Natural killer cell (primary cell): ENCODE measurements around the gene FAM13B. TPM values are rescaled to one million over a fixed set of nuclear protein-coding genes. Genes with fewer than 3 reads are reported as not detected.

ENCODE experiments used
- ATAC-seq, 3 donors: fragments of 150-1000 bp in 2 of 3; fragments of 200-7000 bp in 1 of 3; cut with Tn5 transposase; 1 replicate in 1 of 3; 2 replicates in 2 of 3; pipeline ENCODE4 v1.10.0; 2021; ENCODE audit warnings: mild to moderate bottlenecking in 2 of 3, moderate library complexity in 2 of 3
- DNase-seq, 2 donors: peaks; one replicate each; pipeline versions ENCODE4 v3.0.0 to v3.0.0-alpha.2; 2013 to 2021; ENCODE audit warnings: mixed read lengths in 1 of 2
- H3K27ac ChIP-seq: one replicate; pipeline ENCODE4 v1.5.1; 2013; ENCODE audit warnings: mild to moderate bottlenecking, low read length
- H3K27me3 ChIP-seq: one replicate; pipeline ENCODE4 v1.6.1; 2013; ENCODE audit warnings: low read length; ENCODE audit not compliant: control insufficient read depth, insufficient read depth
- H3K36me3 ChIP-seq: one replicate; pipeline ENCODE4 v1.6.1; 2013; ENCODE audit warnings: low read length; ENCODE audit not compliant: control insufficient read depth, insufficient read depth
- H3K4me1 ChIP-seq: one replicate; pipeline ENCODE4 v1.6.1; 2013; ENCODE audit warnings: low read length; ENCODE audit not compliant: control insufficient read depth, insufficient read depth
- H3K4me3 ChIP-seq: one replicate; pipeline ENCODE4 v1.5.1; 2013; ENCODE audit warnings: low read length
- H3K9me3 ChIP-seq: one replicate; pipeline ENCODE4 v1.6.1; 2013; ENCODE audit warnings: low read length; ENCODE audit not compliant: control insufficient read depth, insufficient read depth
- H3K27ac Mint-ChIP-seq, 2 donors: one replicate each; pipeline ENCODE4 v1.8.0; 2022; ENCODE audit warnings: mild to moderate bottlenecking in 2 of 2, mixed read lengths in 2 of 2, moderate library complexity in 1 of 2
- H3K27me3 Mint-ChIP-seq, 2 donors: one replicate each; pipeline ENCODE4 v1.8.0; 2022; ENCODE audit warnings: low read depth in 2 of 2, mixed read lengths in 2 of 2
- H3K36me3 Mint-ChIP-seq: one replicate; pipeline ENCODE4 v1.8.0; 2022; ENCODE audit warnings: mixed read lengths
- H3K4me1 Mint-ChIP-seq, 2 donors: one replicate each; pipeline ENCODE4 v1.8.0; 2022; ENCODE audit warnings: mixed read lengths in 2 of 2
- H3K4me3 Mint-ChIP-seq: one replicate; pipeline ENCODE4 v1.8.0; 2022; ENCODE audit warnings: mild to moderate bottlenecking, moderate library complexity, mixed read lengths
- H3K9me3 Mint-ChIP-seq, 2 donors: one replicate each; pipeline ENCODE4 v1.8.0; 2022; ENCODE audit warnings: mixed read lengths in 2 of 2
- WGBS: methylation state at CpG from one replicate; pipeline ENCODE4 v1.1.7; 2013; ENCODE audit warnings: missing lambda C conversion rate; ENCODE audit not compliant: insufficient coverage; 5-methylcytosine and 5-hydroxymethylcytosine counted together
- intact Hi-C: fragments of 100-400 bp; cut with micrococcal nuclease; formaldehyde crosslinking; loops from one replicate; pipeline ENCODE4 v1.14.2; 2022
- total RNA-seq, 4 donors: library from RNA; stranded (reverse); fragments of 120-200 nt in 1 of 4; gene quantifications; one replicate each; pipeline versions ENCODE4 v1.2.3 to v1.2.4, GENCODE V29; 2013 to 2022
- TF ChIP-seq, protein P1 (sequence below): fragments of 200-600 bp; IDR thresholded peaks from one replicate; pipeline ENCODE4 v1.8.0; 2022; ENCODE audit warnings: antibody characterized with exemption

FAM13B gene
- total RNA-seq, 3 donors from 2014 or later (not counting 1 experiment from before 2014, with no cell fraction given) = 58.8 to 74.4 (median 67.4) TPM

DNA sequence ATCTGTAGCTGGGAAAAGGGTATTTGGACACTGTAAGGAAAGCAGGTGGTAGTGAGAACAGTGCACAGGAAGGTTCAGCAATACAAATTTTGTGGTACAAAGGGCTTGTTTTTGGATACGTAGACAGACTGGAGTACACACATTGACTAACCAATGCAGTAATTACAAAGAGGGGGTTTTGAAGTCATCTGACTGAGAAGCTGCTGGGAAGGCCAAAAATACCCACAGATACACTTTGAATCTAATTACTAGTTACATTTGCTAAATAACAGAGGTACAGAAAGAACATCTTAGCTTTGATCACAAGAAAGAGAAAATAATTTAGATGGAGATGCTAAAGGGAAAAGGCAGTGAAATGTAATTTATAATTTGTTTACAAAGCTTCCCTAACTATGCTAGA, 97.7 kb downstream of the FAM13B start:
- TF ChIP-seq, protein P1, sequence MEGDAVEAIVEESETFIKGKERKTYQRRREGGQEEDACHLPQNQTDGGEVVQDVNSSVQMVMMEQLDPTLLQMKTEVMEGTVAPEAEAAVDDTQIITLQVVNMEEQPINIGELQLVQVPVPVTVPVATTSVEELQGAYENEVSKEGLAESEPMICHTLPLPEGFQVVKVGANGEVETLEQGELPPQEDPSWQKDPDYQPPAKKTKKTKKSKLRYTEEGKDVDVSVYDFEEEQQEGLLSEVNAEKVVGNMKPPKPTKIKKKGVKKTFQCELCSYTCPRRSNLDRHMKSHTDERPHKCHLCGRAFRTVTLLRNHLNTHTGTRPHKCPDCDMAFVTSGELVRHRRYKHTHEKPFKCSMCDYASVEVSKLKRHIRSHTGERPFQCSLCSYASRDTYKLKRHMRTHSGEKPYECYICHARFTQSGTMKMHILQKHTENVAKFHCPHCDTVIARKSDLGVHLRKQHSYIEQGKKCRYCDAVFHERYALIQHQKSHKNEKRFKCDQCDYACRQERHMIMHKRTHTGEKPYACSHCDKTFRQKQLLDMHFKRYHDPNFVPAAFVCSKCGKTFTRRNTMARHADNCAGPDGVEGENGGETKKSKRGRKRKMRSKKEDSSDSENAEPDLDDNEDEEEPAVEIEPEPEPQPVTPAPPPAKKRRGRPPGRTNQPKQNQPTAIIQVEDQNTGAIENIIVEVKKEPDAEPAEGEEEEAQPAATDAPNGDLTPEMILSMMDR = no peak
- intact Hi-C loops = no loop called here

GRCh38 chr5:137933491-137933911, 99.4 kb downstream of the FAM13B start:
- Histone ChIP-seq H3K4me3 (no peak overlapping the region), H3K36me3 (peaks cover 23% of the 10 kb centered on the region), H3K9me3 (no peaks in the 10 kb centered on the region), H3K4me1 (no peaks in the 10 kb centered on the region), H3K27me3 (no peaks in the 10 kb centered on the region), H3K27ac (no peak overlapping the region)
- no peak for DNase-seq
- H3K4me1 Mint-ChIP-seq = no peaks in the 10 kb centered on the region
- TF ChIP-seq, protein P1 = no peak
- intact Hi-C loops = no loop called here
- peaks cover 11% of the 10 kb centered on the region for H3K36me3 Mint-ChIP-seq
- H3K27me3 Mint-ChIP-seq = no peaks in the 10 kb centered on the region
- no peak for ATAC-seq
- peak overlapping the region; percentile 35 to 38 for H3K27ac Mint-ChIP-seq
- 54% methylated on average over 3 of the region's 3 CpGs for WGBS
- no peak overlapping the region for H3K4me3 Mint-ChIP-seq
- H3K9me3 Mint-ChIP-seq = no peaks in the 10 kb centered on the region

More for the DNA sequence above, 97.7 kb downstream of the FAM13B start:
- Histone ChIP-seq H3K9me3 (no peaks in the 10 kb centered on the region), H3K36me3 (peaks cover 36% of the 10 kb centered on the region), H3K27me3 (no peaks in the 10 kb centered on the region), H3K4me1 (no peaks in the 10 kb centered on the region), H3K27ac (no peak overlapping the region), H3K4me3 (no peak overlapping the region)
- no peaks in the 10 kb centered on the region for H3K9me3 Mint-ChIP-seq
- H3K27me3 Mint-ChIP-seq = no peaks in the 10 kb centered on the region
- no peak overlapping the region for H3K4me3 Mint-ChIP-seq
- ATAC-seq = no peak
- peaks cover 28% of the 10 kb centered on the region for H3K36me3 Mint-ChIP-seq
- no peak for DNase-seq
- H3K4me1 Mint-ChIP-seq = no peaks in the 10 kb centered on the region
- no CpG with 5 or more reads among the region's 1 CpG for WGBS
- H3K27ac Mint-ChIP-seq = peak overlapping the region; percentile 39 to 64

DNA sequence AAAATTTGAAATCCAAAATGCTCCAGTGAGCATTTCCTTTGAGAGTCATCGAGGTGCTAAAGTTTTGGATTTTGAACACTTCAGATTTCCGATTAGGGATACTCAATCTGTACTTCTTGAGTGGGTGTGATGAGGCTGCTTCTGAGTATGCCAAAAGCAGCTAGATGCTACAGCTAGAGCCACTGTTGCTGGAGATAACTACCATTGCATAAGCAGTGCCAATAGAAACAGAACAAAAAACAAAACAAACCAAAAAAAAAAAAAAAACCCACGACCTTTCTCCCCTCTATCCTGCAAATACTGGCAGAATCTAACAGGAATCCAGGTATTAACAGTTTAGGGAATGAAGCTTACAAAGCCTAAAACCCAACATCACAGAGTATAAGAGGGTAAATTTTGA, 100.1 kb downstream of the FAM13B start:
- peak overlapping the region in 1 of 2 donors; percentile 38 for H3K27ac Mint-ChIP-seq

More for the DNA sequence above, 100.1 kb downstream of the FAM13B start:
- no peaks in the 10 kb centered on the region for H3K4me1 ChIP-seq
- no peaks in the 10 kb centered on the region for H3K27me3 Mint-ChIP-seq
- no peak overlapping the region for H3K4me3 ChIP-seq
- no peaks in the 10 kb centered on the region for H3K4me1 Mint-ChIP-seq
- TF ChIP-seq, protein P1 = no peak
- peaks cover 11% of the 10 kb centered on the region for H3K36me3 Mint-ChIP-seq
- ATAC-seq = no peak
- no peak for DNase-seq
- WGBS = 88% methylated on average over 2 of the region's 3 CpGs
- intact Hi-C loops = no loop called here
- H3K36me3 ChIP-seq = peaks cover 17% of the 10 kb centered on the region
- H3K9me3 Mint-ChIP-seq = no peaks in the 10 kb centered on the region
- no peaks in the 10 kb centered on the region for H3K27me3 ChIP-seq
- no peaks in the 10 kb centered on the region for H3K9me3 ChIP-seq
- no peak overlapping the region for H3K27ac ChIP-seq
- no peak overlapping the region for H3K4me3 Mint-ChIP-seq
